K562 (cell line): ENCODE measurements around the gene PPP1R13B.

Source experiments
- CBX5 ChIP-seq: IDR thresholded peaks from 2 replicates; pipeline ENCODE4 v1.6.1; 2014; ENCODE audit warnings: low read depth, borderline replicate concordance
- POLR2A ChIP-seq: fragments of 450-650 bp; conservative IDR thresholded peaks from 2 replicates; pipeline ENCODE4 v1.6.1; 2016
- SP2 ChIP-seq: IDR thresholded peaks from 2 replicates; pipeline ENCODE4 v1.6.1; 2011; ENCODE audit warnings: mild to moderate bottlenecking, low read depth, low read length, moderate library complexity; ENCODE audit not compliant: poor library complexity, severe bottlenecking; ENCODE audit errors: extremely low read depth

GRCh38 chr14:103848175-103849077, 1.1 kb upstream of the PPP1R13B start:
- TF ChIP-seq SP2 (no peak), CBX5 (no peak), POLR2A (no peak)
